AG08396 (cell line): ENCODE measurements around the gene PGC.
A peak's percentile ranks its signal among the peaks of the same experiment; 100 is the strongest.
"Not testable (repeated sequence)": the region's sequence is repeated elsewhere in the genome, so short reads cannot be mapped to it uniquely, and the experiment has no call there.

Experiments used
- DNase-seq: peaks from one replicate; pipeline ENCODE4 v3.0.0; 2012; ENCODE audit warnings: low spot score, mixed read lengths

Gene PGC

DNA sequence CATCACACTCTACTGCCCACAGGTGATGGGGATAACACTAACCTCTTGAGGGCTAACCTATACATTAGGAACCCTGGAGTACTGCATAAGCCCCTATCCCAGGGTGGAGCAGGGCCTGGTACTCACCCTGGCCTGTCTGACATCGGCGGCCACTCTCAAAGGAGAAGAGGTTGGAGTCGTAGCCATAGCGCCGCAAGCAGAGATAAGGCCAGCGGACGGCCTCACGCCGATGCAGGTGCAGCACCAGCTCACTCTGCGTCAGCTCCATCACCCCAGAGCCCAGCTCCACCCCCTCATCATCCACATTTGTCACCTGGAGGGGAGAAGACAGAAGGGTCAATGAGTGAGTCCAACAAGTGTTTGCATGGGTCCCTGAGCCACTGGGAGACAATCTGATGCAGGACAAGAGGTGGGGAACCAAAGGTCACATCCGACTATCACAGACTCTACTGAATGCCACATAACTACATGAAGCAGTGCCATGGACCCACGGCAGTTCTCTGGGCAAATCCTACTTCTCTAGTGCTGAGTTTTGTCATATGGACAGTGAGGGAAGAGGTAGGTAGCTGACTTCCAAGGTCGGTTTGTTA lies 28.2 kb upstream of the PGC start:
- DNase-seq: no peak

DNA sequence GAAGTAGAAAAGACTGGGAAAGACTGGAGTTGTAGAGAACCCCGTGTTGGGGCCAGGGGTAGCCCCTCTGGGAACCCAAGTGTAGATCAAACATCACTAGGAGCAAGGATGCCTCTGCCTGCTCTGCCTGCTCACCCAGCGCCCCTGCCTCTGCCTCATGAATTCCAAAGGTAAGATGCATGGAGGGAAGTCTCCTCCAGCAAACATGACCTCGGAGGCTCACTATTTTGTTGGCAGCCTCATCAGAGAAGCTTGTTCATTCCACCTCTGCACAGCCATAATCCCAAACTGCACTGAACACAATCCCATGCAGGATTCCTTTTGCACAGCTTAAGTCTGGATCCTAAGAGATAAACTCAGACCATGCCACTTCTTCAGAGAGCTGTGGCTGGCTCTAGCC lies 27.6 kb upstream of the PGC start:
- DNase-seq: no peak

DNA sequence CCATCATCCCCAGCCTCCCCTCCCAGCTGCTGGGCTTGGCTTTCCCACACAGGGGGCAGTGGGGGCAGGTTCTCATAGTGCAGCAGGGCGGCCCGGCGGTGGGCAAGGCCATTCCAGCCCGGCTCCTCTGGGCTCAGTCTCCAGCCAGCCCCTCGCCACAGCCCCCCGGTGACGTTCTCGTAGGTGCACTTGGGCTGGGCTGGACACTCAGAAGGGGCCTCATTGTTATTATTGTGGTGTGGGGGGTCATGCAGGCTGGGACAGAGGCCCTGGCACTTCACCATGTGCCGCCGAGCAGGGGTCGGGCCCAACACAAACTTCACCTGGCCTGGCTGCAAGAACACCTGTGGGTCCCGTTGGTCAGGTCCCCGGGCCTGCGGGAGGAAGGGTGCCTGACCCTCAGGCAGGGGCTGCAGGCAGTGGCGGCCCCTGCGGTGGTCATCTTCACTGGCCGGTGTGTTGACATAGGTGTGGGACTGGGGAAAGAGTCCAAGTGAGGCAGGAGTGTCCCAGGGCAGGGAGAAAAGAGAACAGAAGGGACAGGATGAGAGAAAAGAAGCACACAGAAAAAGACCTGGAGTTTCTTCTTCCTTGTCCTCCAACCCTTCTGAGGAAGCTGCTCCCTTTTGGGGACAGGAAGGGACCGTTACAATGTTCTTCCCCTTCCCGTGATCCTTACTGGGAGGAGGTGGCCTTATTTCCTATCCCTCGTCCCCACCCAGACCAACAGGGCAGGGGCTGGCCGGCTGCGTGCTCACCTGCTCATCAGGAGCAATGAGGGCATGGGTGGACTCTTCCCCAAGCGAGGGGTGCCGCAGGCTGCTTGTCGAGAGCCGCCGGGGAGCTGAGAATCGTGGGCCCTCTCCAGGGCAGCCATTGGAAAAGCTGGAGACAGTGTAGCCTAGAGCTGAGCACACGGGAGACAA lies 24.1 kb upstream of the PGC start:
- DNase-seq: no peak

DNA sequence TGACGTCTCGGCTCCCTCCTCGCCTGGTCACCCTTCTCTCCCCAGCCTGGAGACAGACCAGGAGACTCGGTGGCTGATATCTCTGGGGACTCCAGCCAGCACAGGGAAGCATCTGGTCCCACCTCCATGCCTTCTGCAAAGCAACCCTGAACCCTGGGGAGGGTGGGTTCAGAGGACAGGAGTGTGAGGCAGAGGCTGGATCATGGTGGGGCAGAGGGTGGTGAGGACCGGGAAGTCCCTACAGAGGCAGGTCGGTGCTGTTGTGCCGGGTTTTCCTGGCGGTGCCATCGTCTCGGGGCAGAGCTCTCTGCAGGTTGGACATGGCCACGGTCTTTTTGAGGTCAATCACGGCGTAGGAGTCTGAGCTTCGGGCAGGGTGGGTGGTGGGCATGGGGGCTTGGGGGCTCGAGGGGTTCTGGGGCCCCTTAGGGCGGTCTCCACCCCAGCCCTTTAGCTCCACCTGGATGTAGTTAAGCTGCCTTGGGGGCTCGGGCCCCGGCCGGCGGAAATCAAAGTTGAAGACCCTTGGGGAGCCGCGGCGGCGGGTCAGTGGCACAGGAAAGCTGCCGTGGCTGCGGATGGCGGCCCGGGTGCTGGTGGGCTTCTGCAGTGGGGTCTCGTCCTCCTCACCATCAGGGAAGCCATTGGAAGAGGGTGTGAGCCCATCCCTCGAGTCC lies 23.3 kb upstream of the PGC start:
- no peak for DNase-seq

DNA sequence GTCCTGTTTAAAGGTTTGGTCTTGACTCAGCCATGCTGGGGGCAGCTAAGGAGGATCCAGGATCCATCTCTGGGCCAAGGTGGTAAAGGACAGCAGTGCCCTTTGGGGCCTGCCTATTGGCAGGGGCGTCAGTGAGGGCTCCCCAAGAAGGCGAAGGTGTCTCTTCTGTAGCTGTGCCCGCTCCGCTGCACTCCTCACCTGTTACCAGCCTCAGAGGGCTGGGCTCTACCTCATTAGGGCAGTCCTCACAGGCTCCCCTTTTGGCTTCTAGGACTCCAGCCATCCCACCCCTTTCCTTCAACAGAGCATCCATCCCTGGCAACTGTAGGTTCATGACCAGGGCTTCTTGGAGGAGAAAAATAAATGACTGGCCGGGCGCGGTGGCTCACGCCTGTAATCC lies 22.2 kb upstream of the PGC start:
- DNase-seq: no peak

DNA sequence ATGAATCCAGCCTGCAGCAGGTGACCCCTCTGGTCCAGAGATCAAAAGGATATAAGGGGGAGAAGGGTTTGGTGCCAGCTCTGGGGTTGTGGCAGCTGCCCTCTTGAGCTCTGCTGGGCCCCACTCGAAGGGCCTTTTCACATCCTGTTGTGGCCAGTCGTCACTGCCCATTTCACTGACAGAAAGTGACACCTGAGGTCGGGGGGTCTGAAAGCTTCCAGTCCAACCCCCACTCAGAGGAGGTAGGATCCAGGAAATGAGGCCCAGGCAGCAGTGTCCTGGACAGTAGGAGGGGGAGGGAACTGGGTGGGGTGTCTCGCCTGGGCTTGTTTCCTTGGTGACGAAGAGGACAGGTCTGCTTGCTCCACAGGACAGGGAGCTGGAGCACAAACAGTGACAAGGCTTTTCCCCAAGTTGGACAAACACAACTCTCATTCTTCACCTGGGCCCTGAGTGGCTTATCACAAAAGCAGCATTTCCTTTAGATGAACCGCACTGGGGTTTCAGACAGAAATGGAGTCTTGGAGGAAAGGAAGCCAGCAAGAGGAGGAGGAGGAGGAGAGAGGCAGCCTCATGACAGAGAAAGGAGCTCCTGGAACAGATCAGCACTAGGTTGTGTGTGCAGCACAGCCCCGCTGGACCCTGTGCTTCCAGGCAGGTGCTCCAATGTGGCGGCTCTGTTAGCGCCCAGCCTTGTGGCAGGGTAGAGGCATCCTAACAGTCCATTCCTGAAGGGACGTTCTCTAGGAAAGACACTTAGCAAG lies 21.5 kb upstream of the PGC start:
- DNase-seq: no peak

DNA sequence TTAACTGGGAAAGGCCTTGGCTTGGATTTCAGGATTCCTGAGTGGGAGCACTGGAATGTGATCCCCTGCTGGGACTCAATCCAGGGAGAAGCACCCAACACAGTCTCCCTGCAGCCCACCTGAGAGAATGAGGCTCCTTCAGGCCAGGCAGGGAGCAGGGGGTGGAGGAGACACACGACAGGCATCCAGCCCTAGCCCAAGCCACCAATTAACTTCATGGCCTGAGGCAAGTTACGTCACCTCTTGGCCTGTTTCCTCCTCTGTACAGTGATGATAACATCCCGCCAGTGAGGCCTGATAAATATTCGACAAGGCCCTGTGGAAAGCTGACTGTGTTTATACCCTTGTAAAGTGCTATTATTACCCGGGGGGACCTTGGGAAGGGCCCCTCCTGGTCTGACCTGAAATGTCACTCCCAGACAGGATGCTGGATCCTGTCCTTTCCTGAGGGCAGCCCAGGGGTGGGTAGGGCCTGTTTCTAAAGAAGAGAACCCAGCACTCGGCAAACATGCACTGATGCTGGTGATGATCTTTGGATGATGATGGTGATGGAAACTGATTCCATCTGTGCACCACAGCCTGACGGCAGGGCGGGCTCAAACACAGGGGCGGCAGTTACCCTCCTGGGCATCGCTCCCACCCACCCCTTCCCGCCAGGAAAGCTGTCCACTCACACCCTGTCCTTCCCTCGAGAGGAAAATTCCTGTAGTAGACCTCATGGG lies 20.1 kb upstream of the PGC start:
- peak; percentile 81 for DNase-seq

- DNase-seq: not testable (repeated sequence)
Observed at GRCh38 chr6:41766043-41766664, 19.0 kb upstream of the PGC start.

- no peak for DNase-seq
Observed at GRCh38 chr6:41763470-41763869, 16.3 kb upstream of the PGC start.

DNA sequence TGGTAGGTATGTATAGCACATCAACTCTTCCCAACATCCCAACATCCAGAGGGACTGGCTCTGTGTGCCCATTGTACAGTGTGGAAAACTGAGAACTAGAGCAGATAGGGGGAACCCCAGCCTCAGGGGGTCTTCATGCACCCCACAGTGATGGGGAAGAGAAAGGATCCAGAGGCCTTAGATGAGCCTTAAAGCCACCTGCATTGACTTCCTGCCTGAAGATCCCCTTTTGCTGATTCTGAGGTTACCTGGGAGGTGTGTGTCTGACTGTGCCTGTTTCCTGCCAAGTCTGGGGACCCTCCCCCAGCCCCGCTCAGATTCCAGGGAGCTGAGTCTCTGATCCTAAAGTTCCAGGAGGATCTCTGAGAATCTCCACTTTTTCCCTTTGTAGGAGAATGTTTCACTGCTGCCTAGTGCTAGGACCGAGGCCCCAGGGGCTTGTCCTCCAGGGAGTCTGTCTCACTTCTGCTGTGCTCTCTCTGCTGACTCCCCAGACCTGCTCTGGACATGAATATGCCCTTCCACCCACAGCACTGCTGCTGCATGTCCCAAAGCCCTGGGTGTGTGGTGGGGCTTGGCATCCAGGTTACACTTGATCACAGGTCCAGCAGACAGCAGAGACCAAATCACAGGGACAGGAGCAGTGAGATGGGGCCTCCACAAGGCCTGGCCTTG lies 12.8 kb upstream of the PGC start:
- DNase-seq: no peak

GRCh38 chr6:41759106-41759904 lies 12.1 kb upstream of the PGC start:
- no peak for DNase-seq

GRCh38 chr6:41758641-41759035 lies 11.4 kb upstream of the PGC start:
- DNase-seq: no peak

- DNase-seq: no peak
Observed at GRCh38 chr6:41757931-41758640, 10.9 kb upstream of the PGC start.

DNA sequence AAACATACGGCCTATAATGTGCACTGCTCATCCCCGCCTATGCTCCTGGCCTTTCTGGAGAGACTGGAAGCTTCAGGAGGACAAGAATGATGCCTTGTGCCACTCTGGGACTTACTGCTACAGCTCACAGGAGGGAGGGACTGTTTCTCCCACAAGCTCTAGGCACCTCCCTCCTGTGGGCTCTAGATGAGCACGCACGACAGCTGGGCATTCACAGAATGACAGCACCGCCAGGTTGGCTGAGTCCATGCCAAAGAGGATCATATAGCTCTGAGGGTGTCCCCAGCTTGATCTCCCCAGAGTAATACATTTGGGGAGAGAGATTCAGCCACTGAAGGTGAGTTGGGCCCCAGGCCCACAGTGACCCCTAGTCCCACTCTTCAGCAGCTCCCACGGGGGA lies 10.1 kb upstream of the PGC start:
- no peak for DNase-seq

GRCh38 chr6:41756354-41756753 lies 9.2 kb upstream of the PGC start:
- DNase-seq: no peak

DNA sequence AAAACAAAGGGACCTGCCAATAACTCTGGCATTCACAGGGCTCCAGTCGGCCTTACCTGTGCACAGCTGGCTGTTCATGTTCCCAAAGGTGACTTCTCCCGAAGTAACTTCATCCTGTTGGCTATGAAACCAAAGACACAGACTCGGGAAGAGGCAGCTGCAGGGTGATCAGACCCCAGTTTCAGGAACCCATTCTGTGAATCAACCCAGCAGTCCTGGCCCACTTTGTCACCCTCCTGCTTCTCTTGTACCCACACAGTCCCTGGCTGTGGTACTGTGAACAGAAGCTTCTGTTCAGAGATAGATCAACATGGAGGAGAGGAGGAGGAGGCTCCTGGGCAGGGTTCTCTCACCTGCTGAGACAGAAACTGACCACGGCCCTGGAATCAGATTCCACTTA lies 8.7 kb upstream of the PGC start:
- no peak for DNase-seq

GRCh38 chr6:41750374-41750773 lies 3.2 kb upstream of the PGC start:
- no peak for DNase-seq

- DNase-seq: no peak
Observed at GRCh38 chr6:41748542-41748941, 1.3 kb upstream of the PGC start.

GRCh38 chr6:41748102-41748477 lies 893 bp upstream of the PGC start:
- DNase-seq: no peak
